A549 (cell line): Measurements from ENCODE around the gene OLIG1. TPM values are rescaled to one million over a fixed set of nuclear protein-coding genes. Genes with fewer than 3 reads are reported as not detected.

Source experiments
- ATAC-seq, 2 experiments: fragments of 200-7000 bp in 1 of 2; fragments of >200 bp in 1 of 2; cut with Nextera tagmentation in 1 of 2; cut with Tn5 transposase in 1 of 2; 3 replicates each; pipeline versions ENCODE4 v1.8.0 to v1.9.1; 2018 to 2020; ENCODE audit warnings: mild to moderate bottlenecking in 1 of 2, moderate library complexity in 1 of 2
- CTCF ChIA-PET: fragments of 300-600 bp; sonication (Branson Sonifier 250); formaldehyde crosslinking; extraction: SDS; loops from one replicate; lab custom pipeline; 2021; ENCODE audit warnings: antibody characterized with exemption, inconsistent platforms; lab: Yijun Ruan, JAX
- POLR2A ChIA-PET: fragments of 350-600 bp; formaldehyde crosslinking; extraction: SDS; loops from one replicate; lab custom pipeline; 2021; ENCODE audit warnings: antibody characterized with exemption, inconsistent platforms; lab: Yijun Ruan, JAX
- DNase-seq, 2 experiments: peaks; one replicate each; pipeline versions ENCODE4 v3.0.0 to v3.0.0-alpha.2; 2011 to 2016; ENCODE audit warnings: low read depth in 1 of 2, low spot score in 1 of 2
- FAIRE-seq: peaks from 2 replicates; lab custom pipeline; 2011; peaks lifted over from hg19 to GRCh38; lab: Jason Lieb, UNC
- H3K27ac ChIP-seq, 2 experiments: fragments of >200 bp; sonication (Bioruptor Twin); formaldehyde crosslinking; 3 replicates each; pipeline ENCODE4 v1.5.1; 2016 to 2017
- H3K4me1 ChIP-seq: fragments of >200 bp; sonication (Bioruptor Twin); formaldehyde crosslinking; 3 replicates; pipeline ENCODE4 v1.6.1; 2016
- H3K4me2 ChIP-seq: fragments of >200 bp; sonication (Bioruptor Twin); formaldehyde crosslinking; 3 replicates; pipeline ENCODE4 v1.6.1; 2016
- H3K4me3 ChIP-seq: fragments of >200 bp; sonication (Bioruptor Twin); formaldehyde crosslinking; 3 replicates; pipeline ENCODE4 v1.5.1; 2016
- H3K9me3 ChIP-seq: fragments of >200 bp; sonication (Bioruptor Twin); formaldehyde crosslinking; 3 replicates; pipeline ENCODE4 v1.6.1; 2016
- CBX8 ChIP-seq: fragments of 200-600 bp; sonication (generic); IDR thresholded peaks from 2 replicates; pipeline ENCODE4 v1.6.1; 2016
- CHD2 ChIP-seq: fragments of 150-350 bp; IDR thresholded peaks from 2 replicates; pipeline ENCODE4 v1.6.1; 2014; ENCODE audit warnings: low read length; ENCODE audit not compliant: partially characterized antibody
- CHD4 ChIP-seq: fragments of 200-600 bp; sonication (generic); IDR thresholded peaks from 2 replicates; pipeline ENCODE4 v1.6.1; 2016; ENCODE audit warnings: antibody characterized with exemption, mild to moderate bottlenecking, borderline replicate concordance
- EHF ChIP-seq: fragments of 250-450 bp; sonication (Bioruptor Pico); IDR thresholded peaks from 2 replicates; pipeline ENCODE4 v1.5.0; 2020; ENCODE audit warnings: mild to moderate bottlenecking
- EP300 ChIP-seq, 2 experiments: fragments of >200 bp; sonication (Bioruptor Twin); formaldehyde crosslinking; IDR thresholded peaks; 2 replicates in 1 of 2; 3 replicates in 1 of 2; pipeline ENCODE4 v1.6.1; 2016 to 2017
- MAZ ChIP-seq: fragments of 150-350 bp; IDR thresholded peaks from 2 replicates; pipeline ENCODE4 v1.6.1; 2014; ENCODE audit warnings: antibody characterized with exemption, low read depth, low read length, borderline replicate concordance
- RCOR1 ChIP-seq: fragments of 150-350 bp; IDR thresholded peaks from 2 replicates; pipeline ENCODE4 v1.6.1; 2014; ENCODE audit warnings: antibody characterized with exemption, low read length, low read depth
- RFX5 ChIP-seq: fragments of 450-650 bp; IDR thresholded peaks from 2 replicates; pipeline ENCODE4 v1.7.1; 2014; ENCODE audit warnings: antibody characterized with exemption, mild to moderate bottlenecking, moderate library complexity
- SREBF2 ChIP-seq: fragments of 450-650 bp; IDR thresholded peaks from 2 replicates; pipeline ENCODE4 v1.6.1; 2014; ENCODE audit warnings: mild to moderate bottlenecking, moderate library complexity
- ZFP36 ChIP-seq: fragments of 450-650 bp; IDR thresholded peaks from 2 replicates; pipeline ENCODE4 v1.6.1; 2014; ENCODE audit warnings: borderline replicate concordance; ENCODE audit not compliant: partially characterized antibody
- ZSCAN20 ChIP-seq: fragments of 250-450 bp; sonication (Bioruptor Pico); IDR thresholded peaks from 2 replicates; pipeline ENCODE4 v1.8.0; 2022; ENCODE audit warnings: mild to moderate bottlenecking, moderate library complexity
- WGBS: methylation state at CpG from one replicate; pipeline ENCODE4 v1.1.6; 2017; ENCODE audit errors: missing lambda C conversion rate; 5-methylcytosine and 5-hydroxymethylcytosine counted together
- polyA plus RNA-seq, 4 experiments: library from polyadenylated mRNA; depleted of rRNA in 3 of 4; stranded (reverse); fragments of >200 nt; fragmentation: RNase III in 1 of 4; extraction: RNeasy Plus Mini Kit Qiagen cat#74134 plus additional on column Dnase treatment in 1 of 4; gene quantifications; 2 replicates in 3 of 4; 3 replicates in 1 of 4; pipeline ENCODE4 v1.2.3, GENCODE V29; 2011 to 2017
- TF ChIP-seq, protein P1 (sequence below): fragments of 450-650 bp; IDR thresholded peaks from 2 replicates; pipeline ENCODE4 v1.6.1; 2014; ENCODE audit warnings: antibody characterized with exemption
- TF ChIP-seq, protein P2 (sequence below): IDR thresholded peaks from 2 replicates; pipeline ENCODE4 v1.6.1; 2012; ENCODE audit warnings: low read depth, borderline replicate concordance

OLIG1 gene
- polyA plus RNA-seq, 2 of the 4 experiments (the other 2 are of a cell fraction) = not detected

DNA sequence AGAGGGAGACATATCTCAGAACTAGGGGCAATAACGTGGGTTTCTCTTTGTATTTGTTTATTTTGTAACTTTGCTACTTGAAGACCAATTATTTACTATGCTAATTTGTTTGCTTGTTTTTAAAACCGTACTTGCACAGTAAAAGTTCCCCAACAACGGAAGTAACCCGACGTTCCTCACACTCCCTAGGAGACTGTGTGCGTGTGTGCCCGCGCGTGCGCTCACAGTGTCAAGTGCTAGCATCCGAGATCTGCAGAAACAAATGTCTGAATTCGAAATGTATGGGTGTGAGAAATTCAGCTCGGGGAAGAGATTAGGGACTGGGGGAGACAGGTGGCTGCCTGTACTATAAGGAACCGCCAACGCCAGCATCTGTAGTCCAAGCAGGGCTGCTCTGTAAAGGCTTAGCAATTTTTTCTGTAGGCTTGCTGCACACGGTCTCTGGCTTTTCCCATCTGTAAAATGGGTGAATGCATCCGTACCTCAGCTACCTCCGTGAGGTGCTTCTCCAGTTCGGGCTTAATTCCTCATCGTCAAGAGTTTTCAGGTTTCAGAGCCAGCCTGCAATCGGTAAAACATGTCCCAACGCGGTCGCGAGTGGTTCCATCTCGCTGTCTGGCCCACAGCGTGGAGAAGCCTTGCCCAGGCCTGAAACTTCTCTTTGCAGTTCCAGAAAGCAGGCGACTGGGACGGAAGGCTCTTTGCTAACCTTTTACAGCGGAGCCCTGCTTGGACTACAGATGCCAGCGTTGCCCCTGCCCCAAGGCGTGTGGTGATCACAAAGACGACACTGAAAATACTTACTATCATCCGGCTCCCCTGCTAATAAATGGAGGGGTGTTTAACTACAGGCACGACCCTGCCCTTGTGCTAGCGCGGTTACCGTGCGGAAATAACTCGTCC lies 45.5 kb upstream of the OLIG1 start:
- Histone ChIP-seq H3K27ac (no peak overlapping the region), H3K4me3 (no peak overlapping the region)
- CTCF ChIA-PET = interaction anchor here (1.0 kb wide), 1 partner anchor 103 kb away, joined by 3 read pairs; no protein-coding TSS in a partner anchor
- no peak for ATAC-seq
- POLR2A ChIA-PET = no interaction called here
- TF ChIP-seq ZFP36 (no peak), RCOR1 (no peak), EP300 (IDR thresholded peaks at IDR 0.05) (no peak)
- TF ChIP-seq, protein P1, sequence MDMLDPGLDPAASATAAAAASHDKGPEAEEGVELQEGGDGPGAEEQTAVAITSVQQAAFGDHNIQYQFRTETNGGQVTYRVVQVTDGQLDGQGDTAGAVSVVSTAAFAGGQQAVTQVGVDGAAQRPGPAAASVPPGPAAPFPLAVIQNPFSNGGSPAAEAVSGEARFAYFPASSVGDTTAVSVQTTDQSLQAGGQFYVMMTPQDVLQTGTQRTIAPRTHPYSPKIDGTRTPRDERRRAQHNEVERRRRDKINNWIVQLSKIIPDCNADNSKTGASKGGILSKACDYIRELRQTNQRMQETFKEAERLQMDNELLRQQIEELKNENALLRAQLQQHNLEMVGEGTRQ = no peak
- TF ChIP-seq, all 56 proteins: peak for 0
- WGBS = 33% methylated on average over 37 of the region's 40 CpGs
- FAIRE-seq (no peak), DNase-seq (no peak)
- Histone ChIP-seq H3K9me3 (no peaks in the 10 kb centered on the region), H3K4me1 (no peaks in the 10 kb centered on the region), H3K4me2 (no peak overlapping the region)

DNA sequence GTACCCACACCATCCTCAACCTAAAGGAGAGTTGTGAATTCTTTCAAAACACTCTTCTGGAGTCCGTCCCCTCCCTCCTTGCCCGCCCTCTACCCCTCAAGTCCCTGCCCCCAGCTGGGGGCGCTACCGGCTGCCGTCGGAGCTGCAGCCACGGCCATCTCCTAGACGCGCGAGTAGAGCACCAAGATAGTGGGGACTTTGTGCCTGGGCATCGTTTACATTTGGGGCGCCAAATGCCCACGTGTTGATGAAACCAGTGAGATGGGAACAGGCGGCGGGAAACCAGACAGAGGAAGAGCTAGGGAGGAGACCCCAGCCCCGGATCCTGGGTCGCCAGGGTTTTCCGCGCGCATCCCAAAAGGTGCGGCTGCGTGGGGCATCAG lies 44.8 kb upstream of the OLIG1 start:
- ATAC-seq = no peak
- 45% methylated on average over 14 of the region's 22 CpGs for WGBS
- Histone ChIP-seq H3K27ac (no peak overlapping the region), H3K4me2 (peak overlapping the region; percentile 26; the same call in 1 of the 3 replicates), H3K9me3 (no peaks in the 10 kb centered on the region), H3K4me1 (no peaks in the 10 kb centered on the region), H3K4me3 (no peak overlapping the region)
- TF ChIP-seq RFX5 (no peak), MAZ (no peak), EP300 (IDR thresholded peaks at IDR 0.05) (no peak), CHD4 (no peak), EHF (CRISPR knock-in tag) (no peak)
- ChIA-PET POLR2A (no interaction called here), CTCF (interaction anchor here (1.0 to 2.2 kb wide), 3 partner anchors 8 to 31 kb away, joined by 3 to 8 read pairs (median 3); no protein-coding TSS in a partner anchor)
- FAIRE-seq = no peak
- no peak for DNase-seq

DNA sequence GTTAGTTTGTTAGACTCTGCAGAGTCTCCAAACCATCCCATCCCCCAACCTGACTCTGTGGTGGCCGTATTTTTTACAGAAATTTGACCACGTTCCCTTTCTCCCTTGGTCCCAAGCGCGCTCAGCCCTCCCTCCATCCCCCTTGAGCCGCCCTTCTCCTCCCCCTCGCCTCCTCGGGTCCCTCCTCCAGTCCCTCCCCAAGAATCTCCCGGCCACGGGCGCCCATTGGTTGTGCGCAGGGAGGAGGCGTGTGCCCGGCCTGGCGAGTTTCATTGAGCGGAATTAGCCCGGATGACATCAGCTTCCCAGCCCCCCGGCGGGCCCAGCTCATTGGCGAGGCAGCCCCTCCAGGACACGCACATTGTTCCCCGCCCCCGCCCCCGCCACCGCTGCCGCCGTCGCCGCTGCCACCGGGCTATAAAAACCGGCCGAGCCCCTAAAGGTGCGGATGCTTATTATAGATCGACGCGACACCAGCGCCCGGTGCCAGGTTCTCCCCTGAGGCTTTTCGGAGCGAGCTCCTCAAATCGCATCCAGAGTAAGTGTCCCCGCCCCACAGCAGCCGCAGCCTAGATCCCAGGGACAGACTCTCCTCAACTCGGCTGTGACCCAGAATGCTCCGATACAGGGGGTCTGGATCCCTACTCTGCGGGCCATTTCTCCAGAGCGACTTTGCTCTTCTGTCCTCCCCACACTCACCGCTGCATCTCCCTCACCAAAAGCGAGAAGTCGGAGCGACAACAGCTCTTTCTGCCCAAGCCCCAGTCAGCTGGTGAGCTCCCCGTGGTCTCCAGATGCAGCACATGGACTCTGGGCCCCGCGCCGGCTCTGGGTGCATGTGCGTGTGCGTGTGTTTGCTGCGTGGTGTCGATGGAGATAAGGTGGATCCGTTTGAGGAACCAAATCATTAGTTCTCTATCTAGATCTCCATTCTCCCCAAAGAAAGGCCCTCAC lies 44.2 kb upstream of the OLIG1 start, which contains the start of gene OLIG2:
OLIG2 (plus strand) TSS at position 447 of the 954 bp plus-strand sequence. CDS start 928 bp downstream, outside the sequence.
- ChIA-PET POLR2A (no interaction called here), CTCF (interaction anchor here (0.9 to 2.2 kb wide), 4 partner anchors 9 to 127 kb away, joined by 3 to 8 read pairs (median 4); no protein-coding TSS in a partner anchor)
- H3K4me2 ChIP-seq = peak within 1 kb of the TSS; percentile 26; the same call in 1 of the 3 replicates
- H3K27ac ChIP-seq = no peak within 1 kb of the TSS
- 30% methylated on average over 20 of the region's 59 CpGs for WGBS
- peak in 1 of 2 experiments; percentile 34; a peak in 2 of 6 replicates for ATAC-seq
- TF ChIP-seq SREBF2 (no peak), CHD2 (no peak)
- TF ChIP-seq, all 56 proteins: peak for 0
- Histone ChIP-seq H3K9me3 (no peaks in the 10 kb centered on the region), H3K4me1 (no peaks in the 10 kb centered on the region), H3K4me3 (no peak within 1 kb of the TSS)
- FAIRE-seq (no peak), DNase-seq (no peak)

DNA sequence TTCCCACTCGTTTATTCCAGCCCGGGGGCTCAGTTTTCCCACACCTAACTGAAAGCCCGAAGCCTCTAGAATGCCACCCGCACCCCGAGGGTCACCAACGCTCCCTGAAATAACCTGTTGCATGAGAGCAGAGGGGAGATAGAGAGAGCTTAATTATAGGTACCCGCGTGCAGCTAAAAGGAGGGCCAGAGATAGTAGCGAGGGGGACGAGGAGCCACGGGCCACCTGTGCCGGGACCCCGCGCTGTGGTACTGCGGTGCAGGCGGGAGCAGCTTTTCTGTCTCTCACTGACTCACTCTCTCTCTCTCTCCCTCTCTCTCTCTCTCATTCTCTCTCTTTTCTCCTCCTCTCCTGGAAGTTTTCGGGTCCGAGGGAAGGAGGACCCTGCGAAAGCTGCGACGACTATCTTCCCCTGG lies 43.5 kb upstream of the OLIG1 start:
- Histone ChIP-seq H3K27ac (no peak overlapping the region), H3K4me3 (no peak overlapping the region), H3K4me1 (no peaks in the 10 kb centered on the region), H3K4me2 (no peak overlapping the region), H3K9me3 (no peaks in the 10 kb centered on the region)
- TF ChIP-seq CBX8 (no peak), ZSCAN20 (CRISPR knock-in tag) (no peak), RCOR1 (no peak)
- TF ChIP-seq, protein P2, sequence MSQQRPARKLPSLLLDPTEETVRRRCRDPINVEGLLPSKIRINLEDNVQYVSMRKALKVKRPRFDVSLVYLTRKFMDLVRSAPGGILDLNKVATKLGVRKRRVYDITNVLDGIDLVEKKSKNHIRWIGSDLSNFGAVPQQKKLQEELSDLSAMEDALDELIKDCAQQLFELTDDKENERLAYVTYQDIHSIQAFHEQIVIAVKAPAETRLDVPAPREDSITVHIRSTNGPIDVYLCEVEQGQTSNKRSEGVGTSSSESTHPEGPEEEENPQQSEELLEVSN = no peak
- TF ChIP-seq, protein P1 = no peak
- 43% methylated on average over 18 of the region's 21 CpGs for WGBS
- no peak for DNase-seq
- FAIRE-seq = no peak
- ChIA-PET CTCF (interaction anchor here (0.9 to 2.2 kb wide), 2 partner anchors 10 to 86 kb away, joined by 3 to 8 read pairs; no protein-coding TSS in a partner anchor), POLR2A (no interaction called here)
- ATAC-seq = no peak
